Thyroid gland (tissue), 4 donors: ENCODE data around the gene SH3D19. TPM values are rescaled to one million over a fixed set of nuclear protein-coding genes. Genes with fewer than 3 reads are reported as not detected.

Experiments used
- DNase-seq, 2 donors: peaks; one replicate each; pipeline ENCODE4 v3.0.0-alpha.2; 2019
- H3K27ac ChIP-seq, 3 donors: fragments of 200-600 bp; sonication (generic); 1 replicate in 2 of 3; 2 replicates in 1 of 3; pipeline ENCODE4 v1.5.1; 2016 to 2019; ENCODE audit warnings: mild to moderate bottlenecking in 1 of 3, moderate library complexity in 1 of 3
- H3K27me3 ChIP-seq: fragments of 200-600 bp; sonication (generic); one replicate; pipeline ENCODE4 v1.5.1; 2019
- H3K36me3 ChIP-seq, 2 donors: fragments of 200-600 bp; sonication (generic); one replicate each; pipeline ENCODE4 v1.5.1; 2016 to 2019
- H3K4me1 ChIP-seq, 2 donors: fragments of 200-600 bp; sonication (generic); one replicate each; pipeline ENCODE4 v1.5.1; 2017 to 2019
- H3K4me3 ChIP-seq, 3 donors: fragments of 200-600 bp; sonication (generic); replicated peaks in 1 of 3; 1 replicate in 2 of 3; 2 replicates in 1 of 3; pipeline ENCODE4 v1.5.1; 2016; ENCODE audit warnings: mild to moderate bottlenecking in 1 of 3
- H3K9me3 ChIP-seq: fragments of 200-600 bp; sonication (generic); one replicate; pipeline ENCODE4 v1.5.1; 2017
- POLR2A ChIP-seq, 2 donors: fragments of 450-650 bp; IDR thresholded peaks; one replicate each; pipeline ENCODE4 v1.6.1; 2017; ENCODE audit warnings: antibody characterized with exemption in 2 of 2, mild to moderate bottlenecking in 2 of 2, moderate library complexity in 1 of 2
- WGBS, 2 donors: methylation state at CpG; one replicate each; pipeline ENCODE4 v1.1.5; 2017; 5-methylcytosine and 5-hydroxymethylcytosine counted together
- intact Hi-C: fragments of 100-400 bp; cut with DNase I; formaldehyde crosslinking; loops from one replicate; pipeline ENCODE4 v1.15.1; 2023
- total RNA-seq, 4 donors: library from RNA; depleted of rRNA; stranded (reverse); fragments of >200 nt; gene quantifications; one replicate each; pipeline ENCODE4 v1.2.3, GENCODE V29; 2016
- TF ChIP-seq, protein P1 (sequence below), 6 experiments: fragments of 200-600 bp in 3 of 6; fragments of 450-650 bp in 3 of 6; sonication (generic) in 3 of 6; IDR thresholded peaks; one replicate each; pipeline ENCODE4 v1.5.1; 2016 to 2019; ENCODE audit warnings: antibody characterized with exemption in 6 of 6, mild to moderate bottlenecking in 2 of 6, inconsistent platforms in 1 of 6, moderate library complexity in 1 of 6

Gene SH3D19
- total RNA-seq, 4 donors from 2014 or later = 82.0 to 143 (median 113) TPM

DNA sequence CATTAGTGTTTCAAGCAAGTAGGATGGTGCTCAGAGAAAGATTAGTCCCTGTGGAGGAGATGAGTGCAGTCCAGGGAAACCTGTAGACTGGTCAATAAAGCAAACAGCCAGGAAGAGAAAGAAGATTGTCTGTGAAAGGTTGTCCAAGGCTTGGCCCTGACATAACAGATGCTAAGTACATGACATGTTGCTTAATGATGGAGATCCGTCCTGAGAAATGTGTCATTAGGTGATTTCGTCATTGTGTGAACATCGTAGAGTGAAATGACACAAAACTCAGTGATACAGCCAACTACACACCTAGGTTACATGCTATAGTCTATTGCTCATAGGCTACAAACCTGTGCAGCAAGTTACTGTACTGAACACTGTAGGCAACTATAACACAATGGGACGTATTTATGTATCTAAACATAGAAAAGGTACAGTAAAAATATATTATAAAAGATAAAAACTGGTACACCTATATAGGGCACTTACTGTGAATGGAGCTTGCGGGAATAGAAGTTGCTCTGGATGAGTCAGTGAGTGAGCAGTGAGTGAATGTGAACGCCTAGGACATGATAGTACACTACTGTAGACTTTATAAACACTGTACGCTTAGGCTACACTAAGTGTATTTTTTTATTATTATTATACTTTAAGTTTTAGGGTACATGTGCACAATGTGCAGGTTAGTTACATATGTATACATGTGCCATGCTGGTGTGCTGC lies 57.4 kb downstream of the SH3D19 start:
- H3K9me3 ChIP-seq = no peaks in the 10 kb centered on the region
- no peaks in the 10 kb centered on the region for H3K36me3 ChIP-seq
- no peaks in the 10 kb centered on the region for H3K27me3 ChIP-seq
- no peak overlapping the region for H3K27ac ChIP-seq
- H3K4me1 ChIP-seq = peaks cover 0 to 4% of the 10 kb centered on the region in 2 donors
- intact Hi-C loops = no loop called here
- H3K4me3 ChIP-seq = no peak overlapping the region
- TF ChIP-seq POLR2A (IDR thresholded peaks at IDR 0.05) = no peak
- WGBS, 2 donors = 67 to 81% methylated on average over 7 of the region's 7 CpGs
- no peak for DNase-seq

DNA sequence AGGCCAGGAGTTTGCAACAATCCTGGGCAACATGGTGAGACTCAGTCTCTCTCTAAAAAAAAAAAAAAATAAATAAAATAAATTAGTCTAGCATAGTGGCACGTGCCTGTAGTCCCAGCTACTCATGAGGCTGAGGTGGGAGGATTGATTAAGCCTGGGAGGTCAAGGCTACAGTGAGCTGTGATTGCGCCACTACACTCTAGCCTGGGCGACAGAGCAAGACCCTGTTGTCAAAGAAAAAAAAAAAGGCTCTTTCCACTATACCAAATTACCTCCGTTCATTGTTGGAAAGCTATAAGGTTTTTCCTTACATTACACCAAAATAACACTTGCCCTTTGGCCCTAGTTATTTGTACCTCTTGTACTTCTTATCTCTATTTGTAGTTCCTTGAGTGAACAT lies 58.3 kb downstream of the SH3D19 start:
- Histone ChIP-seq H3K27ac (no peak overlapping the region), H3K9me3 (no peaks in the 10 kb centered on the region), H3K4me3 (no peak overlapping the region), H3K27me3 (no peaks in the 10 kb centered on the region), H3K4me1 (no peaks in the 10 kb centered on the region), H3K36me3 (no peaks in the 10 kb centered on the region)
- no peak for DNase-seq
- TF ChIP-seq, protein P1, sequence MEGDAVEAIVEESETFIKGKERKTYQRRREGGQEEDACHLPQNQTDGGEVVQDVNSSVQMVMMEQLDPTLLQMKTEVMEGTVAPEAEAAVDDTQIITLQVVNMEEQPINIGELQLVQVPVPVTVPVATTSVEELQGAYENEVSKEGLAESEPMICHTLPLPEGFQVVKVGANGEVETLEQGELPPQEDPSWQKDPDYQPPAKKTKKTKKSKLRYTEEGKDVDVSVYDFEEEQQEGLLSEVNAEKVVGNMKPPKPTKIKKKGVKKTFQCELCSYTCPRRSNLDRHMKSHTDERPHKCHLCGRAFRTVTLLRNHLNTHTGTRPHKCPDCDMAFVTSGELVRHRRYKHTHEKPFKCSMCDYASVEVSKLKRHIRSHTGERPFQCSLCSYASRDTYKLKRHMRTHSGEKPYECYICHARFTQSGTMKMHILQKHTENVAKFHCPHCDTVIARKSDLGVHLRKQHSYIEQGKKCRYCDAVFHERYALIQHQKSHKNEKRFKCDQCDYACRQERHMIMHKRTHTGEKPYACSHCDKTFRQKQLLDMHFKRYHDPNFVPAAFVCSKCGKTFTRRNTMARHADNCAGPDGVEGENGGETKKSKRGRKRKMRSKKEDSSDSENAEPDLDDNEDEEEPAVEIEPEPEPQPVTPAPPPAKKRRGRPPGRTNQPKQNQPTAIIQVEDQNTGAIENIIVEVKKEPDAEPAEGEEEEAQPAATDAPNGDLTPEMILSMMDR (IDR thresholded peaks at IDR 0.05) = no peak
- no peak for TF ChIP-seq POLR2A (IDR thresholded peaks at IDR 0.05)
- 92 to 93% methylated on average over 4 of the region's 4 CpGs for WGBS, 2 donors
- intact Hi-C loops = no loop called here

DNA sequence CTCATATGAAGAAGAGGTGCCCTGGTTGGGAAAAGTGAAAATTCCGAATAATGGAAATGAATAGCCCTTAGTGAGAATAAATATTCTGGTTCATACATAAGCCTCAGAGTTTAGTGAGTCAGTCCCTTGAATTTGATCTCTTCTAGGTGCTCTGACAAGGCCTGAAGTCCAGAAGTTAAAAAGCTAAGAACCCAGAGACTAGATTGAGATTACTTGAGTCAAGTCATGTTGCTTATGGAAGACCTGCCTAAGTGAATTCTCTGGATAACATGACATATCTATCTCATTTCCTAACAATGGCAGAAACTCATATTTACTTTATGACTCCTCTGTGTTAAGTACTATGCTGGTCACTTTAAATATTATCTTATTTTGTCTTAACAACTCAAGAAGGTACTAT lies 58.9 kb downstream of the SH3D19 start:
- Histone ChIP-seq H3K27ac (no peak overlapping the region), H3K36me3 (no peaks in the 10 kb centered on the region), H3K27me3 (no peaks in the 10 kb centered on the region), H3K4me3 (no peak overlapping the region), H3K4me1 (no peaks in the 10 kb centered on the region), H3K9me3 (no peaks in the 10 kb centered on the region)
- WGBS, 2 donors = 96 to 100% methylated on average over 1 of the region's 1 CpG
- intact Hi-C loops = no loop called here
- TF ChIP-seq, protein P1 (IDR thresholded peaks at IDR 0.05) = no peak
- no peak for TF ChIP-seq POLR2A (IDR thresholded peaks at IDR 0.05)
- DNase-seq = no peak

DNA sequence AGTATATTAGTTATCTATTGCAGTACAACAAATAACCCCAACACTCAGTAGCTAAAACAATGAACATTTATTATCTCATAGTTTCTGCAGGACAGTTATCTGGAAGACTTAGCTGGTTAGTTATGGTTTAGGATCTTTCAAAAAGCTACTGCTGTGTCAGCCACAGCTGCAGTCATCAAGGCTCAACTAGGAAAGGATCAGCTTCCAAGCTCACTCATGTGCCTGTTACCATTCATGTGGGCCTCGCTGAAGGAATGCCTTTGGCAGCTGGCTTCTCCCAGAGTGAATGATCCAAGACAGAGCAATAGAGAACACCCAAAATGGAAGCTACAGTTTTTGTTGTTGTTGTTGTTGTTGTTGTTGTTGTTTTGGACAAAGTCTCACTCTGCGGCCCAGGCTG lies 62.0 kb downstream of the SH3D19 start:
- intact Hi-C loops = no loop called here
- Histone ChIP-seq H3K9me3 (no peaks in the 10 kb centered on the region), H3K27me3 (no peaks in the 10 kb centered on the region), H3K4me3 (no peak overlapping the region), H3K36me3 (no peaks in the 10 kb centered on the region), H3K4me1 (no peaks in the 10 kb centered on the region), H3K27ac (no peak overlapping the region)
- 95 to 100% methylated on average over 2 of the region's 2 CpGs for WGBS, 2 donors
- DNase-seq = no peak
- TF ChIP-seq, protein P1 (IDR thresholded peaks at IDR 0.05) = no peak
- TF ChIP-seq POLR2A (IDR thresholded peaks at IDR 0.05) = no peak

DNA sequence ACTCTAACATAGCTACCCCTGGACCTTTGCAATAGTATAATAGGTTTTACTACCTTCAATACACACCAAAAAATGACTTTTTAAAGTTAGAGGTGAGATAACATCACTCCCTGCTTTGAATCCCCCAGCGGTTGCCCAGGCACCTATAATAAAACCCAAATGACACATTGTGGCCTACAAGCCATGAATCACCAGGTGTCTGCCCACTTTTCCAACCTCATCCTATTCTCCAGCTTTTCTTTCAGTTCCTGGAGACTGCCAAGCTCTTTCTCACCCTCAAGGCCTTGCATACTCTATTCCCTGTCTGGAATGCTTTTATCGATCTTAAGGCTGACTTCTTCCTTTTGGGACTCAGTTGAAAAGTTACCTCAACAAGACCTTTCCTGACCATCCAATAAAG lies 64.9 kb downstream of the SH3D19 start:
- Histone ChIP-seq H3K27me3 (no peaks in the 10 kb centered on the region), H3K4me1 (no peaks in the 10 kb centered on the region), H3K36me3 (no peaks in the 10 kb centered on the region), H3K27ac (no peak overlapping the region), H3K4me3 (no peak overlapping the region), H3K9me3 (no peaks in the 10 kb centered on the region)
- intact Hi-C loops = no loop called here
- DNase-seq = no peak
- no peak for TF ChIP-seq POLR2A (IDR thresholded peaks at IDR 0.05)
- TF ChIP-seq, protein P1 (IDR thresholded peaks at IDR 0.05) = no peak
- 98 to 99% methylated on average over 2 of the region's 2 CpGs for WGBS, 2 donors
